Measurements from ENCODE around the gene DEPDC7. TPM values are rescaled to one million over a fixed set of nuclear protein-coding genes. Genes with fewer than 3 reads are reported as not detected.

The DEPDC7 gene
- total and polyA plus RNA-seq, 2 of the 13 experiments (the other 11 are each of a cell fraction or from before 2014, with no cell fraction given): 17.3 to 33.3 TPM

DNA sequence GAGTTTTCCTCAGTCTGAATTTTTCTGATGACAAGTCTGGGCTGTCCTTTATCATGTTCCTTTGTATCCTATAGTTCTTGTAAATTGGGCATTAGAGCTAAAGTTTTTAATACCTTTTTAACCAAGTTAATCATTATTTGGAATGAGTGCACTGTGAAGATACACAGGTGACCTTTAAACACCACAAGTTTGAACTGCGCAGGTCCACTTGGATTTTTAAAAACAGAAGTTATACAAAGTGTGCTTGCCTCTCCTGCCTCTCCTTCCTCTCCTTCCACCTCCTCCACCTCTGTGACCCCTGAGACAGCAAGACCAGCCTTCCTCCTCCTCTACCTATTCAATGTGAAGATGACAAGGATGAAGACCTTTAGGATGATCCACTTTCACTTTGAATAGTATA lies 19.3 kb downstream of the DEPDC7 start (continued):
- TF ChIP-seq, protein P1, sequence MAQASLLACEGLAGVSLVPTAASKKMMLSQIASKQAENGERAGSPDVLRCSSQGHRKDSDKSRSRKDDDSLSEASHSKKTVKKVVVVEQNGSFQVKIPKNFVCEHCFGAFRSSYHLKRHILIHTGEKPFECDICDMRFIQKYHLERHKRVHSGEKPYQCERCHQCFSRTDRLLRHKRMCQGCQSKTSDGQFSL (CRISPR knock-in tag; IDR thresholded peaks at IDR 0.05): no peak
- TF ChIP-seq TCF12 (IDR thresholded peaks at IDR 0.05) (no peak), TCF12 (CRISPR knock-in tag; IDR thresholded peaks at IDR 0.05) (no peak), RBFOX2 (IDR thresholded peaks at IDR 0.05; ENCODE audit: low read depth, low read length) (0 out of 2 replicates have a peak, but pooled peaks have one; percentile 23)
- TF ChIP-seq, protein P2, sequence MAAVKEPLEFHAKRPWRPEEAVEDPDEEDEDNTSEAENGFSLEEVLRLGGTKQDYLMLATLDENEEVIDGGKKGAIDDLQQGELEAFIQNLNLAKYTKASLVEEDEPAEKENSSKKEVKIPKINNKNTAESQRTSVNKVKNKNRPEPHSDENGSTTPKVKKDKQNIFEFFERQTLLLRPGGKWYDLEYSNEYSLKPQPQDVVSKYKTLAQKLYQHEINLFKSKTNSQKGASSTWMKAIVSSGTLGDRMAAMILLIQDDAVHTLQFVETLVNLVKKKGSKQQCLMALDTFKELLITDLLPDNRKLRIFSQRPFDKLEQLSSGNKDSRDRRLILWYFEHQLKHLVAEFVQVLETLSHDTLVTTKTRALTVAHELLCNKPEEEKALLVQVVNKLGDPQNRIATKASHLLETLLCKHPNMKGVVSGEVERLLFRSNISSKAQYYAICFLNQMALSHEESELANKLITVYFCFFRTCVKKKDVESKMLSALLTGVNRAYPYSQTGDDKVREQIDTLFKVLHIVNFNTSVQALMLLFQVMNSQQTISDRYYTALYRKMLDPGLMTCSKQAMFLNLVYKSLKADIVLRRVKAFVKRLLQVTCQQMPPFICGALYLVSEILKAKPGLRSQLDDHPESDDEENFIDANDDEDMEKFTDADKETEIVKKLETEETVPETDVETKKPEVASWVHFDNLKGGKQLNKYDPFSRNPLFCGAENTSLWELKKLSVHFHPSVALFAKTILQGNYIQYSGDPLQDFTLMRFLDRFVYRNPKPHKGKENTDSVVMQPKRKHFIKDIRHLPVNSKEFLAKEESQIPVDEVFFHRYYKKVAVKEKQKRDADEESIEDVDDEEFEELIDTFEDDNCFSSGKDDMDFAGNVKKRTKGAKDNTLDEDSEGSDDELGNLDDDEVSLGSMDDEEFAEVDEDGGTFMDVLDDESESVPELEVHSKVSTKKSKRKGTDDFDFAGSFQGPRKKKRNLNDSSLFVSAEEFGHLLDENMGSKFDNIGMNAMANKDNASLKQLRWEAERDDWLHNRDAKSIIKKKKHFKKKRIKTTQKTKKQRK (IDR thresholded peaks at IDR 0.05; ENCODE audit: low read length): no peak

DNA sequence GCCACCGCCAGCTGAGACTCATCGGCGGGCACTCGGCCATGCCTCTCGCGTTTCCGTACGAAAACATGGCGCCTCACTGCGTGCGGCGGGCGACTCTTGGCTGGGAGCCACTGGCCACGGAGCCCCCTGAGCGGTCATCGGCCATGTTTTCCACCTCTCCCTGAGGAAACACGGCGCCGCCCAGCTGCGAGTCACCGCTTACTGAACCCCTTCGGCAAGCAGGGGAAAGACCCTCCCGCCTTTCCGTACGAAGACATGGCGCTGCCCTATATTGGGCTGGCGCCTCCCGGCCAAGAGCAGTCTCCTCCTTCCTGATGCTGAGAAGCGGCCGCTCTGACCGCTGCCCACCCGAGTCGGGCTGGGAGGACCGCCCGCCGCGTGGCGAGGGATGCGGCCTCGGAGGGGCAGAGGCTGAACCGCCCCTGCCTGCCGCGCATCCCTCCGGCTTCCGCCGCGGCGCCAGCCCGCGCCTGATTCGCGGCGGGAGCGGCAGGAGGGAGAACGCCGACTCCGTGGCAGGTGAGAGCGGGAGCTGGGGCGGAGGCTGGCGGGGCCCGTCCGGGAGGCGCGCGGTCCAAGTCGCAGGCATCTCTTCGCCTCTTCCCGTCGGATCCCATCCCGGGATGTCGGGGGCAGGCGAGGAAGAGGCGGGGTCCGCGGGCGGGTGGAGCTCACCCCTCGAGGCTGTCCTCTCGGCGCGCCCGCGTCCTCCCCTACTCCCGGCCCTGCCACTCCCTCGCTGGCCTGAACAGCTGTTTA lies 23.8 kb downstream of the DEPDC7 start, which contains the start of gene TCP11L1:
Gene TCP11L1 (plus strand): TSS at position 299 of the 759 bp plus-strand sequence. CDS start 4,202 bp downstream, outside the sequence.
- peak within 1 kb of the TSS; percentile 97 for H3K27ac ChIP-seq (ENCODE audit: extremely low read length, insufficient read depth, low read length)
- H3K9ac ChIP-seq (ENCODE audit: insufficient read depth, low read depth, low read length): peak within 1 kb of the TSS; percentile 91
- H4K20me1 ChIP-seq (ENCODE audit: insufficient read depth, low read length): no peaks in the 10 kb centered on the region
- no peaks in the 10 kb centered on the region for H3K36me3 ChIP-seq (replicated peaks in 1 of 2; ENCODE audit: control insufficient read depth in 1 of 2, insufficient read depth in 2 of 2, low read length in 2 of 2)
- no peak for FAIRE-seq
- peak; percentile 83 for DNase-seq (ENCODE audit: low spot score)
- H2AFZ ChIP-seq (ENCODE audit: low read length): peak within 1 kb of the TSS; percentile 62
- POLR2A ChIA-PET: interaction anchor here (0.6 to 3.2 kb wide), 8 partner anchors 9 to 147 kb away, joined by 3 to 65 read pairs (median 5); partner anchors contain the start of genes DEPDC7 and QSER1
- H3K4me1 ChIP-seq (ENCODE audit: insufficient read depth, low read length): peaks cover 46% of the 10 kb centered on the region
- peak within 1 kb of the TSS; percentile 85 for H3K4me2 ChIP-seq (ENCODE audit: low read depth, low read length)
- H3K27me3 ChIP-seq (ENCODE audit: control insufficient read depth in 1 of 2, insufficient read depth in 2 of 2, low read length in 2 of 2): no peaks in the 10 kb centered on the region
- no peaks in the 10 kb centered on the region for H3K79me2 ChIP-seq (ENCODE audit: insufficient read depth, low read length)
- no TSS peak for BruUV-seq (replicated peaks)
- no peaks in the 10 kb centered on the region for H3K9me3 ChIP-seq (ENCODE audit: low read length)
- WGBS (ENCODE audit: low lambda C conversion rate): no CpG with 5 or more reads among the region's 84 CpGs
- peak within 1 kb of the TSS; percentile 74 to 90 (median 78) for H3K4me3 ChIP-seq (replicated peaks in 1 of 3; ENCODE audit: insufficient read depth in 1 of 3, low read depth in 2 of 3, low read length in 3 of 3)
- CTCF ChIA-PET (ENCODE audit: low intra/inter-chr PET ratio, low total read pairs): no interaction called here
- ATAC-seq: peak; percentile 92
- intact Hi-C loops (cut with micrococcal nuclease; ENCODE audit: unreplicated experiment): loop anchor here (1.0 to 5.0 kb wide), 2 partner anchors 21 to 947 kb away; partner anchors contain the start of gene RCN1
- in situ Hi-C loops (cut with HindIII; ENCODE audit: extremely low pct_ligation_motif_present, low pct_unique_long_range_greater_than_20kb): no loop called here
- peak; percentile 39; the same call in 1 of the 2 replicates for TF ChIP-seq MTA1 (CRISPR knock-in tag; IDR thresholded peaks at IDR 0.05; ENCODE audit: borderline replicate concordance)
- TF ChIP-seq SOX5 (CRISPR knock-in tag; IDR thresholded peaks at IDR 0.05; ENCODE audit: borderline replicate concordance): 0 out of 2 replicates have a peak, but pooled peaks have one; percentile 25
- TF ChIP-seq ZNF567 (CRISPR knock-in tag; IDR thresholded peaks at IDR 0.05; ENCODE audit: borderline replicate concordance): no peak
- TF ChIP-seq, protein P3, sequence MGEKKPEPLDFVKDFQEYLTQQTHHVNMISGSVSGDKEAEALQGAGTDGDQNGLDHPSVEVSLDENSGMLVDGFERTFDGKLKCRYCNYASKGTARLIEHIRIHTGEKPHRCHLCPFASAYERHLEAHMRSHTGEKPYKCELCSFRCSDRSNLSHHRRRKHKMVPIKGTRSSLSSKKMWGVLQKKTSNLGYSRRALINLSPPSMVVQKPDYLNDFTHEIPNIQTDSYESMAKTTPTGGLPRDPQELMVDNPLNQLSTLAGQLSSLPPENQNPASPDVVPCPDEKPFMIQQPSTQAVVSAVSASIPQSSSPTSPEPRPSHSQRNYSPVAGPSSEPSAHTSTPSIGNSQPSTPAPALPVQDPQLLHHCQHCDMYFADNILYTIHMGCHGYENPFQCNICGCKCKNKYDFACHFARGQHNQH (CRISPR knock-in tag; IDR thresholded peaks at IDR 0.05): no peak; the same call in none of the 2 replicates
- no peak; the same call in 1 of the 2 replicates for TF ChIP-seq RFX1 (IDR thresholded peaks at IDR 0.05)
- TF ChIP-seq PLRG1 (conservative IDR thresholded peaks at IDR 0.05): no peak
- TF ChIP-seq AGO1 (IDR thresholded peaks at IDR 0.05; ENCODE audit: low read depth, low read length, poor library complexity, severe bottlenecking): peak; percentile 31
- TF ChIP-seq MEIS1 (CRISPR knock-in tag; IDR thresholded peaks at IDR 0.05; ENCODE audit: borderline replicate concordance): no peak
- peak; percentile 16; the same call in 1 of the 2 replicates for TF ChIP-seq KLF15 (CRISPR knock-in tag; IDR thresholded peaks at IDR 0.05; ENCODE audit: borderline replicate concordance)
